ENCODE measurements around the gene ARL2BP.

DNA sequence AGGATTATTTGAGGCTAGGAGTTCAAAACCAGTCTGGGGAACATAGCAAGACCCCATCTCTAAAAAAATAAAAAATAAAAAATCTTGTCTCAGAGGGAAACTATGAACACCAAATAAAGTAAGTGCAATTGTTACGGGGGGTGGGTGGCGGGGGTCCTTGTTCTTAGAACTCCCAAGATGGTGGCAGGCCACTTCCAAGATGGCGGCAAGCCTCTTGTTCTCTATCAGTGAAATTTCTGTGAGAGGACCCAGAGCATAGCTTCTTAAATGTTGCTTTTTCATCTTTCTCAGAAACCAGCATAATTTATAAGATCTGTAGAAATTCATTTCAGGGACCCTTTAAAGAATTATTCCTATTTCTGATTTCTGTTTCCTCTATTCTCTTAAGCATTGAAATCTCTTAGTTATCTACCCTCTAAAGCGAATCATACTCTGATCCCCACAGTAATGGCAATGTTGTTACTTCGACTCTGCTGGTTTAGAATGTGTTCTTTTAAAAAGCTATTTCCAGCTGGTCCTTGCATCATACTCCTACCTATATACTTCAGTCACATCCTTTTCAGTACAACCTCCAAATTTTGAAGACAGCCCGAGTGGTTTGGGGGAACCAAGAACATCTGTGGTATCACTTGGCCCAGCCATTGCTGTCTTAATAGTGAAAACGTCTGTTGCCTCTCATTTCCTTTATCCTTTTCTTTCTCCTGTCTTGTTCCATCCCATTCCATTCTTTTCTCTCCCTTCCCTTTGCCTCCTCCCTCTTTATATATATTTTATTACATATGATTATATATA lies 42.8 kb upstream of the ARL2BP start:
- TF ChIP-seq, protein P1, sequence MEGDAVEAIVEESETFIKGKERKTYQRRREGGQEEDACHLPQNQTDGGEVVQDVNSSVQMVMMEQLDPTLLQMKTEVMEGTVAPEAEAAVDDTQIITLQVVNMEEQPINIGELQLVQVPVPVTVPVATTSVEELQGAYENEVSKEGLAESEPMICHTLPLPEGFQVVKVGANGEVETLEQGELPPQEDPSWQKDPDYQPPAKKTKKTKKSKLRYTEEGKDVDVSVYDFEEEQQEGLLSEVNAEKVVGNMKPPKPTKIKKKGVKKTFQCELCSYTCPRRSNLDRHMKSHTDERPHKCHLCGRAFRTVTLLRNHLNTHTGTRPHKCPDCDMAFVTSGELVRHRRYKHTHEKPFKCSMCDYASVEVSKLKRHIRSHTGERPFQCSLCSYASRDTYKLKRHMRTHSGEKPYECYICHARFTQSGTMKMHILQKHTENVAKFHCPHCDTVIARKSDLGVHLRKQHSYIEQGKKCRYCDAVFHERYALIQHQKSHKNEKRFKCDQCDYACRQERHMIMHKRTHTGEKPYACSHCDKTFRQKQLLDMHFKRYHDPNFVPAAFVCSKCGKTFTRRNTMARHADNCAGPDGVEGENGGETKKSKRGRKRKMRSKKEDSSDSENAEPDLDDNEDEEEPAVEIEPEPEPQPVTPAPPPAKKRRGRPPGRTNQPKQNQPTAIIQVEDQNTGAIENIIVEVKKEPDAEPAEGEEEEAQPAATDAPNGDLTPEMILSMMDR (IDR thresholded peaks at IDR 0.05): no peak
- TF ChIP-seq EZH2 (IDR thresholded peaks at IDR 0.05): no peak
